ENCODE results near the gene EMD.
"Not testable (repeated sequence)": the region's sequence is repeated elsewhere in the genome, so short reads cannot be mapped to it uniquely, and the experiment has no call there.

EMD gene

GRCh38 chrX:154371017-154371788, 7.9 kb upstream of the EMD start:
- DNase-seq (ENCODE audit: low read depth in 3 of 3): peak; percentile 76 to 89 (median 85)

GRCh38 chrX:154371789-154372300, 7.2 kb upstream of the EMD start:
- DNase-seq (ENCODE audit: low read depth in 3 of 3): no peak

GRCh38 chrX:154372612-154373022, 6.5 kb upstream of the EMD start:
- no peak for DNase-seq (ENCODE audit: low read depth in 3 of 3)

- DNase-seq (ENCODE audit: low read depth in 3 of 3): no peak
Observed at GRCh38 chrX:154373340-154374306, 5.5 kb upstream of the EMD start.

GRCh38 chrX:154374313-154375155, 4.6 kb upstream of the EMD start, which contains the start of gene FLNA:
TSS of gene FLNA (minus strand) at chrX:154374634. CDS start at chrX:154371245, 3,389 bp downstream.
- DNase-seq (ENCODE audit: low read depth in 3 of 3): no peak

DNA sequence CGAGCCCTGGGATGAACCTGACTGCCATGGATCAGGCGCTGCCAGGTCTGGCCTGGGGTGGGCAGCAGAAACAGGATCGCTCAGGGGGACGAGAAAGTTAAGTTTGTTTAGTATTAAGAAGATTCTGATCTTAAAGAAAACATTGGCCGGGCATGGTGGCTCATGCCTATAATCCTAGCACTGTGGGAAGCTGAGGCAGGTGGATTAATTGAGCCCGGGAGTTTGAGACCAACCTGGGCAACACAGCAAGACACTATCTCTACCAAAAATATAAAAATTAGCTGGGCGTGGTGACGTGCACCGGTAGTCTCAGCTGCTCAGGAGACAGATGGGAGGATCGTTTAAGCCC, 4.0 kb upstream of the EMD start:
- no peak for DNase-seq (ENCODE audit: low read depth in 3 of 3)

GRCh38 chrX:154376774-154377173, 2.3 kb upstream of the EMD start:
- DNase-seq (ENCODE audit: low read depth in 3 of 3): no peak

- no peak for DNase-seq (ENCODE audit: low read depth in 3 of 3)
Observed at GRCh38 chrX:154378059-154378798, 866 bp upstream of the EMD start.

DNA sequence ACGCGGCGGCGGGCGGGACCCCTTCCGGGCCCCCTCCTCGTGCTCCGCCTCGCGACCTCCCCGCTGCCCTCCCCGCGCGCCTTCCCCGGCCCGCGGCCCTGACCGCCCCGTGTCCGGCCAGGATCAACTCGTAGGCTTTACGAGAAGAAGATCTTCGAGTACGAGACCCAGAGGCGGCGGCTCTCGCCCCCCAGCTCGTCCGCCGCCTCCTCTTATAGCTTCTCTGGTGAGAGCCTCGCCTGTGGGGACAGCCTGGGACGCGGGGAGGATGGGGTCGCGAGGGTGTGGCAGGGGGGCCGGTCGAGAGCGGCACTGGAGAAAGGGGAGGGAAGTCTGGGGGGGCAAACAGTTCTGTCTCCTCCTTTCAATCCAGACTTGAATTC, 465 bp downstream of the EMD start:
- DNase-seq (ENCODE audit: low read depth in 3 of 3): no peak

DNA sequence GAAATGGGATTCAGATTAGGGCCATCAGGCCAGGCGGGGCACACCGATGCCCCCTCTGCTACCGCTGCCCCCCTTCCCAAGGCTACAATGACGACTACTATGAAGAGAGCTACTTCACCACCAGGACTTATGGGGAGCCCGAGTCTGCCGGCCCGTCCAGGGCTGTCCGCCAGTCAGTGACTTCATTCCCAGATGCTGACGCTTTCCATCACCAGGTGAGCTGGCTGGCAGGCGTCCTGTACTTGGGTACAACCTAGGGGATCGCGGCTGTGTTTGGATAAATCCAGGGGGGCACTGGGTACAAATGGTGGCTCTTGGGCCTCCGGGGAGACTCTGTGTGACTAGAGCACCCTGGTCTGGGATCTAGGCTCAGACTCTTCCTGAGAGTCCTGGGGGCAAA, 1.1 kb downstream of the EMD start:
- DNase-seq (ENCODE audit: low read depth in 3 of 3): no peak

GRCh38 chrX:154380787-154381186, 1.7 kb downstream of the EMD start:
- no peak for DNase-seq (ENCODE audit: low read depth in 3 of 3)

DNA sequence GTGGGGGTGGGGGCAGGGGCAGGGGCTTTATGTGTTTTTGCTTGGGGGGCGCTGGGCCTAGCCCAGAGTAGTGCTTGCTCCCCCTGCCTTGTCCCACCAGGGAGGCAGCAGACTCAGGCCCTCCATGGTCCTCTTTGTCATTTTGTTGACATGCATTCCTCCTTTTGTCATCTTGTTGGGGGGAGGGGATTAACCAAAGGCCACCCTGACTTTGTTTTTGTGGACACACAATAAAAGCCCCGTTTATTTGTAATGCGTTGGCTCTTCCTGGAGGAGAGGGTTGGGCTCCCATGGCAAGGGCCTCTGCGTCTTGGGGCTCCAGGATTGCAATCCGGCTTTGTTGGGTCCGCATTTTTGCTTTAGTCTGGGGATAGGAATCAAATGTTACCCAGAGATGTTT, 2.2 kb downstream of the EMD start:
- DNase-seq (ENCODE audit: low read depth in 3 of 3): no peak

GRCh38 chrX:154382483-154383069, 3.5 kb downstream of the EMD start:
- DNase-seq (ENCODE audit: low read depth in 3 of 3): no peak

GRCh38 chrX:154383359-154384283, 4.5 kb downstream of the EMD start:
- no peak for DNase-seq (ENCODE audit: low read depth in 3 of 3)

- no peak for DNase-seq (ENCODE audit: low read depth in 3 of 3)
Observed at GRCh38 chrX:154384284-154384892, 5.3 kb downstream of the EMD start.

GRCh38 chrX:154388094-154388493, 9.0 kb downstream of the EMD start:
- DNase-seq (ENCODE audit: low read depth in 3 of 3): not testable (repeated sequence)

DNA sequence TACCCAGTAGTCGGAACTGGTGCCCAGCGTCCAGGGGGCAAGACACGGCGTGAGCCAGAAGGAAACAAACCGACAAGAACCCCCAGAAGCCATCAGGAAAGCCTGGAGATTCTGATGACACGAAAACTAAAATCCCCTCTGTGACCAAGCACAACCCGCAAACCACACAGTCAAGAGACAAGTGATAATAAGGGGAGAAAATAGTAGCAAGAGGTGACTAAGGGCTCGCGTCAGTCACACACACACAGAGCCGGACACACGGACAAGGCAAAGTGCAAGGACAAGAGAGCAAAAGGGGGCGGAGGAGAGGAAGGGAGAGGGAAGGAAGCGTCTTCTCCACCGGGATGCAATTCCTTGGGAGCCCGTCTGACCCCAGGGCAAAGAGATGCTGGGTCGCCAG, 9.6 kb downstream of the EMD start:
- not testable (repeated sequence) for DNase-seq (ENCODE audit: low read depth in 3 of 3)

- not testable (repeated sequence) for DNase-seq (ENCODE audit: low read depth in 3 of 3)
Observed at GRCh38 chrX:154389812-154390747, 11.0 kb downstream of the EMD start.
